GM19035 (cell line): ENCODE measurements around the gene PLCB1.

Experiments used
- ATAC-seq: cut with Tn5 transposase; IDR thresholded peaks from one replicate; pipeline ENCODE4 v1.9.1; 2021; ENCODE audit not compliant: unreplicated experiment

The PLCB1 gene

GRCh38 chr20:8909596-8909995 lies 777.5 kb downstream of the PLCB1 start:
- ATAC-seq, result no peak

GRCh38 chr20:8912096-8912495 lies 780.0 kb downstream of the PLCB1 start:
- ATAC-seq, result no peak

GRCh38 chr20:8912731-8913130 lies 780.7 kb downstream of the PLCB1 start:
- ATAC-seq, result no peak

- no peak for ATAC-seq
Measured at GRCh38 chr20:8913456-8913855, 781.4 kb downstream of the PLCB1 start.

GRCh38 chr20:8914421-8914820 lies 782.4 kb downstream of the PLCB1 start:
- ATAC-seq, result no peak

GRCh38 chr20:8917084-8917483 lies 785.0 kb downstream of the PLCB1 start:
- ATAC-seq, result no peak

GRCh38 chr20:8918145-8918544 lies 786.1 kb downstream of the PLCB1 start:
- no peak for ATAC-seq

GRCh38 chr20:8924539-8924938 lies 792.5 kb downstream of the PLCB1 start:
- ATAC-seq, result no peak

GRCh38 chr20:8930726-8931125 lies 798.7 kb downstream of the PLCB1 start:
- no peak for ATAC-seq

GRCh38 chr20:8932192-8933165 lies 800.4 kb downstream of the PLCB1 start:
- no peak for ATAC-seq

GRCh38 chr20:8933381-8933807 lies 801.3 kb downstream of the PLCB1 start:
- ATAC-seq, result no peak

- no peak for ATAC-seq
Measured at GRCh38 chr20:8934362-8934761, 802.3 kb downstream of the PLCB1 start.
